Bronchial epithelial cell (primary cell): ENCODE results near the gene SRPK3. TPM values are rescaled to one million over a fixed set of nuclear protein-coding genes. Genes with fewer than 3 reads are reported as not detected.

Source experiments
- DNase-seq: peaks from one replicate; pipeline ENCODE4 v3.0.0-alpha.2; 2010; ENCODE audit warnings: low read depth
- FAIRE-seq: peaks from 2 replicates; lab custom pipeline; 2011; peaks lifted over from hg19 to GRCh38; lab: Jason Lieb, UNC
- H3K27me3 ChIP-seq: 2 replicates; pipeline ENCODE4 v1.5.1; 2011; ENCODE audit warnings: low read length; ENCODE audit not compliant: control insufficient read depth, insufficient read depth
- H3K36me3 ChIP-seq: 2 replicates; pipeline ENCODE4 v1.5.1; 2011; ENCODE audit warnings: low read length; ENCODE audit not compliant: control insufficient read depth, insufficient read depth
- H3K4me3 ChIP-seq: 2 replicates; pipeline ENCODE4 v1.5.1; 2011; ENCODE audit warnings: mild to moderate bottlenecking, low read depth, low read length, control low read depth
- total RNA-seq: library from RNA; depleted of rRNA; stranded (reverse); fragments of >200 nt; gene quantifications from 2 replicates; pipeline ENCODE4 v1.2.1, GENCODE V29; 2014
- TF ChIP-seq, protein P1 (sequence below): IDR thresholded peaks from 2 replicates; pipeline ENCODE4 v1.5.1; 2011; ENCODE audit warnings: mild to moderate bottlenecking, moderate library complexity, low read length, control low read depth, inconsistent platforms; ENCODE audit not compliant: insufficient read depth, severe bottlenecking

The SRPK3 gene
- total RNA-seq, 1 donor from 2014 or later, result under 0.01 TPM

DNA sequence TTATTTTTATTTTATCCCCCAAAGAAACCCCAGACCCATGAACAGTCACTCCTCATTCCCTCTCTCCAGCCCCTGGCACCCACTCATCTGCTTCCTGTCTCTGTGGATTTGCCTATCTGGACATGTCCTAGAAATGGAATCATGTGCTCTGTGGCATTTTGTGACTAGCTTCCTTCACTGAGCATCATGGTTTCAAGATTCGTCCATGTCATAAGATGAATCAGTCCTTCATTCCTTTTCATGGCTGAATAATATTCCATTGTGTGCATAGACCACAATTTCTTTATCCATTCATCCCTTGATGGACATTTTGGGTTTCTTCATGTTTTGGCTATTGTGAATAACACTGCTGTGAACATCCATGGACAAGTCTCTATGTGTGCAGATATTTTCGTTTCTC, 46.0 kb upstream of the SRPK3 start:
- TF ChIP-seq, protein P1, sequence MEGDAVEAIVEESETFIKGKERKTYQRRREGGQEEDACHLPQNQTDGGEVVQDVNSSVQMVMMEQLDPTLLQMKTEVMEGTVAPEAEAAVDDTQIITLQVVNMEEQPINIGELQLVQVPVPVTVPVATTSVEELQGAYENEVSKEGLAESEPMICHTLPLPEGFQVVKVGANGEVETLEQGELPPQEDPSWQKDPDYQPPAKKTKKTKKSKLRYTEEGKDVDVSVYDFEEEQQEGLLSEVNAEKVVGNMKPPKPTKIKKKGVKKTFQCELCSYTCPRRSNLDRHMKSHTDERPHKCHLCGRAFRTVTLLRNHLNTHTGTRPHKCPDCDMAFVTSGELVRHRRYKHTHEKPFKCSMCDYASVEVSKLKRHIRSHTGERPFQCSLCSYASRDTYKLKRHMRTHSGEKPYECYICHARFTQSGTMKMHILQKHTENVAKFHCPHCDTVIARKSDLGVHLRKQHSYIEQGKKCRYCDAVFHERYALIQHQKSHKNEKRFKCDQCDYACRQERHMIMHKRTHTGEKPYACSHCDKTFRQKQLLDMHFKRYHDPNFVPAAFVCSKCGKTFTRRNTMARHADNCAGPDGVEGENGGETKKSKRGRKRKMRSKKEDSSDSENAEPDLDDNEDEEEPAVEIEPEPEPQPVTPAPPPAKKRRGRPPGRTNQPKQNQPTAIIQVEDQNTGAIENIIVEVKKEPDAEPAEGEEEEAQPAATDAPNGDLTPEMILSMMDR, result no peak
- H3K36me3 ChIP-seq, result no peaks in the 10 kb centered on the region
- DNase-seq (no peak), FAIRE-seq (no peak)
- no peak overlapping the region for H3K4me3 ChIP-seq
- no peaks in the 10 kb centered on the region for H3K27me3 ChIP-seq

DNA sequence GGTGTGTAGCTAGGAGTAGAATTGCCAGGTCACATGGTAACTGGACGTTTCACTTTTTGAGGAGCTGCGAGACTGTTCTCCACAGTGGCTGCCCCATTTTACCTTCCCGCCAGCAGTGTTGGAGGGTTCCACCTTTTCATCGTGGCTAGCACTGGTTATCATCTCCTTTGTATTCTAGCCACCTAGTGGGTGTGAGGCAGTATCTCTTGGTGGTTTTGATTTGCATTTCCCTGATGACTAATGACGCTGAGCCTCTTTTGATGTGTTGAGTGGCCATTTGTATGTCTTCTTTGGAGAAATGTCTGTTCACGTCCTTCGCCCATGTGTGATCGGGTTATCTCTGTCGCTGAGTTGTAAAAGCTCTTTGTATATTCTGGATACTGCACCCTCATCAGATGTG, 45.6 kb upstream of the SRPK3 start:
- DNase-seq (peak; percentile 26), FAIRE-seq (no peak)
- no peaks in the 10 kb centered on the region for H3K36me3 ChIP-seq
- no peaks in the 10 kb centered on the region for H3K27me3 ChIP-seq
- TF ChIP-seq, protein P1, result peak; percentile 9
- H3K4me3 ChIP-seq, result no peak overlapping the region

DNA sequence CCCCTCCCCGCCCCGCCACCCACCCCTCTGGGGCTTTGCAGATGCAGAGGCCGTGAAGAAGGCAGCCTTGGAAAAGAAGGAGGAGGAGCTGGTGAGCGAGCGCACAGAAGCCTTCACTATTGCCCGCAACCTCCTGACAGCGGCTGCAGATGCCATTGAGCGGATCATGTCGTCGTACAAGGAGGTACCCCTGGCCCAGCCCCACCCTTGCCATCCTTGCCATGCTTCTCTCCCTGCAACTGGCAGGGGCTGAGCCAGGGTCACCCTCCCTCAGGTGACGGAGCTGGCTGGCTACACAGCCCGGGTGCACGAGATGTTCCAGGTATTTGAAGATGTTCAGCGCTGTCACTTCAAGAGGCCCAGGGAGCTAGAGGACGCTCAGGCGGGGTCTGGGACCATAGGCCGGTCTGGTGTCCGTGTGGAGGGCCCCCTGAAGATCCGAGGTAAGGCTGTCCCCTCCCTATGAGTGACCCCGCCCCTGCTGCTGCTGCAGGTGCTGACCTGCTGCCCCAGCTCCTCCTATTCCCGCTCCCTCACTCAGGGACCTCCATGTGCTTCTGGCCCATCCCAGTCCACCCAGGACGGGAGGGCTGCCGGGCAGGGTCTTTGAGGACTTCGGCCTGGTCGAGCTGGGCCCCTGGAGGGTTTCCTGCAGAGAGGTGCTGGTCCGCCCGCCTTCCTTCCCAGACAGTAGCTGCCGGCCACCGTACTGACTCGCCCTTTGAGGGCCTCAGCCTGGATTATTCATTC, 44.6 kb upstream of the SRPK3 start:
- Histone ChIP-seq H3K4me3 (no peak overlapping the region), H3K27me3 (no peaks in the 10 kb centered on the region), H3K36me3 (no peaks in the 10 kb centered on the region)
- no peak for FAIRE-seq
- DNase-seq, result no peak
- TF ChIP-seq, protein P1, result no peak

DNA sequence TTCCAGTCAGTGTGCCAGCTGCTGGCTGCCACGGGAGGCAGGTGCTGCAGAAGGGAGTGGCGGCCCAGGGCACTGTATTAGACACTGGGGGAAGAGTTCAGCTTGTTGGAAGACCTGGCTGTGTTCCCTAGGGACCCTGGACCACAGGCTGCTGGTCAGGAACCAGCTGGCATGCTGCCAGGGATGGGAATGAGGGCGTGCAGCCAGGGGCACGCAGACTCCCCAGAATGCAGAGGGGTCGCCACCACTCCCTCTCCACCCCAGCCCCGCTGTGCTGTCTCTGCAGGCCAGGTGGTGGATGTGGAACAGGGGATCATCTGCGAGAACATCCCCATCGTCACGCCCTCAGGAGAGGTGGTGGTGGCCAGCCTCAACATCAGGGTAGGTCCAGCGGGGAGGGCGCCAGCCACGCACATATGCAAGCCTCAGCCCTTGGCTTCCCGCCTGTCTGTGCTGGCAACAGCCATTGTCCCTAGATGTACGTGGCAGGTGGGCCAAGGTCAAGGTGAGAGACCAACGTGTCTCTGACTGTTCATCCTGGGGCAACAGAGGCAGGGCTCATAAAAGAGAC, 43.9 kb upstream of the SRPK3 start:
- no peaks in the 10 kb centered on the region for H3K36me3 ChIP-seq

DNA sequence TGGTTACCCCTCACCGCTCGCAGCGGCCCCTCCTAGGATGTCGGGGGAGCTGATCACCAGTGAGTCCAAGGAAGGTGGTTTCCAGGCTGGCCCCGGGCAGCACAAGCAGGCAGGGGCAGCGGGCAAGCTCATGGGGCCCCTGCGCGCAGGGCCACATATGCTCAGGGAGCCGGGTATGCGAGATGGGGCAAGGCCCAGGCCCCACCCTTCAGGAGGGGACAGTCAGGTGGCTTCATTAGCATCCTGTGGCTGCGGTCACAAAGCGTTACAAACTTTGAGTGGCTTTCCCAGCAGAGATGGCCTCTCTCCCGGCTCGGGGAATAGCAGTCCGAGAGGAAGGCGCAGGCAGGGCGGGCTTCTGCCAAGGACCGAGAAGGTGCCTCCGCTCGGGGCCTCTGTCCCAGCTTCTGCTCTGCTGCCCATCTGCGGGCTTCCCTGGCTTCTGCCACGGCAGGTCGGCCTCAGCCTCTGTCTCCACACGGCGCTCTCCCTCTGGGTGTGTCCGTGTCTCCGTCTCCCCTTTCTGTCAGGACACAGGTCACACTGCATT, 42.7 kb upstream of the SRPK3 start:
- H3K36me3 ChIP-seq, result no peaks in the 10 kb centered on the region
- FAIRE-seq (no peak), DNase-seq (no peak)
- TF ChIP-seq, protein P1, result no peak
- no peak overlapping the region for H3K4me3 ChIP-seq
- H3K27me3 ChIP-seq, result no peaks in the 10 kb centered on the region

More for the DNA sequence above, 43.9 kb upstream of the SRPK3 start:
- Histone ChIP-seq H3K4me3 (no peak overlapping the region), H3K27me3 (no peaks in the 10 kb centered on the region)
- FAIRE-seq, result no peak
- TF ChIP-seq, protein P1, result no peak
- no peak for DNase-seq
